Mesendoderm (in vitro differentiated cells): Measurements from ENCODE around the gene AMELX.

Experiments used
- DNase-seq: peaks from one replicate; pipeline ENCODE4 v3.0.0; 2013
- H2AK5ac ChIP-seq: 2 replicates; pipeline ENCODE4 v1.6.1; 2013; ENCODE audit warnings: low read length, inconsistent platforms
- H2BK120ac ChIP-seq: 2 replicates; pipeline ENCODE4 v1.6.1; 2013; ENCODE audit warnings: low read depth, mild to moderate bottlenecking, low read length, moderate library complexity, mixed read lengths
- H2BK15ac ChIP-seq: replicated peaks from 2 replicates; pipeline ENCODE4 v1.6.1; 2013; ENCODE audit warnings: low read depth, mild to moderate bottlenecking, moderate library complexity
- H2BK5ac ChIP-seq: 2 replicates; pipeline ENCODE4 v1.6.1; 2013; ENCODE audit warnings: low read length, inconsistent platforms
- H3K18ac ChIP-seq: 2 replicates; pipeline ENCODE4 v1.6.1; 2013; ENCODE audit warnings: mild to moderate bottlenecking, low read length, mixed read lengths
- H3K23ac ChIP-seq: one replicate; pipeline ENCODE4 v1.6.1; 2013; ENCODE audit warnings: low read length
- H3K27ac ChIP-seq: 2 replicates; pipeline ENCODE4 v1.5.1; 2013; ENCODE audit warnings: low read depth, mild to moderate bottlenecking, inconsistent platforms, low read length, moderate library complexity
- H3K27me3 ChIP-seq: 2 replicates; pipeline ENCODE4 v1.6.1; 2013; ENCODE audit warnings: low read length, control low read depth, mild to moderate bottlenecking, inconsistent platforms; ENCODE audit not compliant: insufficient read depth, poor library complexity
- H3K36me3 ChIP-seq: 2 replicates; pipeline ENCODE4 v1.6.1; 2013; ENCODE audit warnings: low read length, inconsistent platforms; ENCODE audit not compliant: control insufficient read depth, insufficient read depth
- H3K4ac ChIP-seq: one replicate; pipeline ENCODE4 v1.6.1; 2013; ENCODE audit warnings: low read depth, mild to moderate bottlenecking, low read length, moderate library complexity
- H3K4me1 ChIP-seq: 2 replicates; pipeline ENCODE4 v1.6.1; 2013; ENCODE audit warnings: low read depth, low read length, inconsistent platforms; ENCODE audit not compliant: control insufficient read depth
- H3K4me2 ChIP-seq: 2 replicates; pipeline ENCODE4 v1.6.1; 2013; ENCODE audit warnings: low read length
- H3K4me3 ChIP-seq: 2 replicates; pipeline ENCODE4 v1.5.1; 2013; ENCODE audit warnings: mild to moderate bottlenecking, low read length
- H3K56ac ChIP-seq: one replicate; pipeline ENCODE4 v1.6.1; 2013; ENCODE audit warnings: low read length
- H3K79me1 ChIP-seq: 2 replicates; pipeline ENCODE4 v1.6.1; 2013; ENCODE audit warnings: low read length, inconsistent platforms
- H3K79me2 ChIP-seq: 2 replicates; pipeline ENCODE4 v1.6.1; 2013; ENCODE audit warnings: mild to moderate bottlenecking, low read length; ENCODE audit not compliant: control insufficient read depth, insufficient read depth
- H3K9ac ChIP-seq: 2 replicates; pipeline ENCODE4 v1.6.1; 2013; ENCODE audit warnings: low read length, inconsistent platforms
- H4K5ac ChIP-seq: one replicate; pipeline ENCODE4 v1.6.1; 2013; ENCODE audit warnings: low read length
- H4K8ac ChIP-seq: one replicate; pipeline ENCODE4 v1.6.1; 2013; ENCODE audit warnings: low read depth, mild to moderate bottlenecking, control low read depth, low read length, moderate library complexity
- WGBS: extraction: QIAGEN DNeasy Blood & Tissue Kit; methylation state at CpG from one replicate; pipeline ENCODE4 v1.1.7; 2013; ENCODE audit warnings: low lambda C conversion rate, missing lambda C conversion rate; ENCODE audit not compliant: insufficient coverage; ENCODE audit errors: extremely low coverage; 5-methylcytosine and 5-hydroxymethylcytosine counted together

Gene AMELX

DNA sequence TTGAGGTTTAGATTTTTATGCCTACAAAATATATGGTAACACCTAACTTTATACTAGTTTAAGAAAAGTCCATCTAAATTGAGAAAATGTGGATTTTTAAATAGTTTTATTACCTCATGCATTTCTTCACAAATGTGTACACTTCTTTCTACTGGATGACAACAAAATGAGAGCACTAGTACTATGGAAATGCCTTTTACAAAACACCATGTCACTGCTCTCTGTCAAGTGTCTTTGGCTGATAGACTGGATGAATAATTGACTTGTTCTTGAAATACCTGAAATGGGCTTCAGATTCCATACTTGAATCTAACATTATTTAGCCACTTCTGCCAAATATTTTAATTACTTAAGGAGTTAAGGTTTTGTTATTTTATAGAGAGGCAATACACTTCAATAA, 49.5 kb downstream of the AMELX start:
- Histone ChIP-seq H3K4me3 (no peak overlapping the region), H3K18ac (no peak overlapping the region), H2BK5ac (no peak overlapping the region), H3K36me3 (no peaks in the 10 kb centered on the region), H3K9ac (no peak overlapping the region), H3K27me3 (no peaks in the 10 kb centered on the region), H3K23ac (no peak overlapping the region), H4K8ac (no peak overlapping the region), H3K79me2 (no peaks in the 10 kb centered on the region), H3K4me1 (no peaks in the 10 kb centered on the region), H3K4ac (no peak overlapping the region), H3K56ac (no peak overlapping the region), H3K4me2 (no peak overlapping the region), H2AK5ac (no peak overlapping the region), H3K27ac (no peak overlapping the region), H4K5ac (no peak overlapping the region), H3K79me1 (no peaks in the 10 kb centered on the region), H2BK15ac (no peak overlapping the region), H2BK120ac (no peak overlapping the region)
- DNase-seq, result no peak

- H3K27me3 ChIP-seq, result no peaks in the 10 kb centered on the region
Measured at GRCh38 chrX:11346121-11346682, 53.0 kb downstream of the AMELX start.

GRCh38 chrX:11347300-11347699, 54.1 kb downstream of the AMELX start:
- Histone ChIP-seq H3K18ac (no peak overlapping the region), H3K4me2 (no peak overlapping the region), H3K9ac (no peak overlapping the region), H3K4ac (no peak overlapping the region), H3K36me3 (no peaks in the 10 kb centered on the region), H3K56ac (no peak overlapping the region), H3K79me2 (no peaks in the 10 kb centered on the region), H3K27me3 (no peaks in the 10 kb centered on the region), H3K79me1 (no peaks in the 10 kb centered on the region), H3K27ac (no peak overlapping the region), H3K4me3 (no peak overlapping the region), H4K5ac (no peak overlapping the region), H2BK15ac (no peak overlapping the region), H3K4me1 (no peaks in the 10 kb centered on the region), H2AK5ac (no peak overlapping the region), H2BK5ac (no peak overlapping the region), H4K8ac (no peak overlapping the region), H2BK120ac (no peak overlapping the region), H3K23ac (no peak overlapping the region)
- DNase-seq, result no peak
- no CpG with 5 or more reads among the region's 3 CpGs for WGBS

More at GRCh38 chrX:11346121-11346682, 53.0 kb downstream of the AMELX start:
- H3K27ac ChIP-seq, result no peak overlapping the region
- no peak overlapping the region for H3K4me3 ChIP-seq
- H4K8ac ChIP-seq, result no peak overlapping the region
- H3K36me3 ChIP-seq, result no peaks in the 10 kb centered on the region
- H3K4ac ChIP-seq, result no peak overlapping the region
- WGBS, result no CpG with 5 or more reads among the region's 2 CpGs
- no peak overlapping the region for H3K56ac ChIP-seq
- DNase-seq, result no peak
- H2AK5ac ChIP-seq, result no peak overlapping the region
- H4K5ac ChIP-seq, result no peak overlapping the region
- no peaks in the 10 kb centered on the region for H3K4me1 ChIP-seq
- H3K23ac ChIP-seq, result no peak overlapping the region
- H3K79me1 ChIP-seq, result no peaks in the 10 kb centered on the region
- no peak overlapping the region for H2BK15ac ChIP-seq
- no peak overlapping the region for H3K9ac ChIP-seq
- no peak overlapping the region for H3K18ac ChIP-seq
- H2BK120ac ChIP-seq, result no peak overlapping the region
- H3K79me2 ChIP-seq, result no peaks in the 10 kb centered on the region
- H3K4me2 ChIP-seq, result no peak overlapping the region
- H2BK5ac ChIP-seq, result no peak overlapping the region

- H3K9ac ChIP-seq, result no peak overlapping the region
- no peaks in the 10 kb centered on the region for H3K79me1 ChIP-seq
- no peaks in the 10 kb centered on the region for H3K4me1 ChIP-seq
- no peak for DNase-seq
- no peak overlapping the region for H3K4me3 ChIP-seq
- H2AK5ac ChIP-seq, result no peak overlapping the region
- no peaks in the 10 kb centered on the region for H3K79me2 ChIP-seq
- no peak overlapping the region for H2BK15ac ChIP-seq
- H3K18ac ChIP-seq, result no peak overlapping the region
- H4K8ac ChIP-seq, result no peak overlapping the region
- no peaks in the 10 kb centered on the region for H3K27me3 ChIP-seq
- H3K4ac ChIP-seq, result no peak overlapping the region
- no peak overlapping the region for H4K5ac ChIP-seq
- H3K56ac ChIP-seq, result no peak overlapping the region
- no CpG with 5 or more reads among the region's 1 CpG for WGBS
- H3K36me3 ChIP-seq, result no peaks in the 10 kb centered on the region
- no peak overlapping the region for H3K27ac ChIP-seq
- H2BK5ac ChIP-seq, result no peak overlapping the region
- no peak overlapping the region for H3K4me2 ChIP-seq
- no peak overlapping the region for H3K23ac ChIP-seq
- H2BK120ac ChIP-seq, result no peak overlapping the region
Measured at GRCh38 chrX:11349020-11349419, 55.8 kb downstream of the AMELX start.

DNA sequence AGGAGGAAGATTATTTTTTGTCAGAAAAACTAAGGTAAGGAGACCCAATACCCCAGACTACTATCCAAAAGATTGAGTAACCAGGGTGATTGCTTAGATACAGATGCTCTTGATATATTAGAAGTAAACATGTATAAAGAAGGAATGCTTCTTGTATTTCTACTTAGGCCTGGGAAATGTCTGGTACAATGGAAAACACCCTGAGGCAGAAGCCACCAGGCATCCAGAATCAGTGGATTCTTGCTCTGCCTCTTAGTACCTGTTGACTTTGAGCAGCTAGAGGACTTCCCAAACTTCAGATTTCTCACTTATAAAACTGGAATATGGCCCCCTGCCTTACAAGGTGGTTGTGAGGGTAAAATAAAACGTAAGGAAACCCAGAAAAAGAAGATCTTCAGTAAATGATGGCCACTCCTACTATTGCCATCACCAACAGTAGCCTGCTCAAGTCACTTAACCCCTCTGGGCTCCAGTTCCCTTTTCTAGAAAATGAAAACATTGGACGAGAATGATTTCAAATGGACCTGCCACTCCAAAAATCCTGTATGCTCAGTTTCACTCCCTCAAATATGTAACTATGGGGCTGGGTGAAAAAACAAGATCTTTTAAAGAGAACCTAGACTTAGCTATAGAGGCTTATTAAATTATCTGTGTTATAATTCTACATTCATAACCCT, 56.6 kb downstream of the AMELX start:
- WGBS, result no CpG with 5 or more reads among the region's 2 CpGs
- Histone ChIP-seq H3K27ac (no peak overlapping the region), H3K79me1 (no peaks in the 10 kb centered on the region), H3K4me2 (no peak overlapping the region), H3K4me1 (no peaks in the 10 kb centered on the region), H2BK120ac (no peak overlapping the region), H3K18ac (no peak overlapping the region), H3K56ac (no peak overlapping the region), H3K79me2 (no peaks in the 10 kb centered on the region), H4K5ac (no peak overlapping the region), H3K23ac (no peak overlapping the region), H3K4ac (no peak overlapping the region), H2AK5ac (no peak overlapping the region), H4K8ac (no peak overlapping the region), H3K9ac (no peak overlapping the region), H3K4me3 (no peak overlapping the region), H2BK5ac (no peak overlapping the region), H2BK15ac (no peak overlapping the region), H3K27me3 (no peaks in the 10 kb centered on the region), H3K36me3 (no peaks in the 10 kb centered on the region)
- DNase-seq, result no peak
